Activated CD4-positive, alpha-beta T cell treated with anti-CD3 and anti-CD28 coated beads for 24 hours (primary cell): ENCODE measurements around the gene ESAM.
A peak's percentile ranks its signal among the peaks of the same experiment; 100 is the strongest.

ENCODE experiments used
- DNase-seq, 2 donors: peaks; one replicate each; pipeline ENCODE4 v3.0.0-alpha.2; 2020; ENCODE audit warnings: low read depth in 2 of 2

Gene ESAM

GRCh38 chr11:124762105-124762623 is at the start of gene ESAM:
ESAM (minus strand) TSS chr11:124762290; CDS start chr11:124762154, 136 bp downstream.
- DNase-seq: peak; percentile 51 to 57

GRCh38 chr11:124811399-124812125 is 49.5 kb upstream of the ESAM start:
- no peak for DNase-seq

- DNase-seq: no peak
Measured at GRCh38 chr11:124807660-124808270, 45.7 kb upstream of the ESAM start.

GRCh38 chr11:124807201-124807600 is 45.1 kb upstream of the ESAM start:
- DNase-seq: no peak

GRCh38 chr11:124804884-124805283 is 42.8 kb upstream of the ESAM start:
- DNase-seq: no peak

- no peak for DNase-seq
Measured at GRCh38 chr11:124801636-124802312, 39.7 kb upstream of the ESAM start.

- DNase-seq: no peak
Measured at GRCh38 chr11:124801014-124801413, 38.9 kb upstream of the ESAM start.

- peak; percentile 54 to 70 for DNase-seq
Measured at GRCh38 chr11:124800226-124800929, 38.3 kb upstream of the ESAM start, which contains the start of gene MSANTD2. MSANTD2 (minus strand) TSS chr11:124800406; CDS start chr11:124800380, 26 bp downstream.

- peak; percentile 10 to 30 for DNase-seq
Measured at GRCh38 chr11:124799348-124800225, 37.5 kb upstream of the ESAM start.

GRCh38 chr11:124798991-124799347 is 36.9 kb upstream of the ESAM start:
- no peak for DNase-seq

GRCh38 chr11:124796312-124796711 is 34.2 kb upstream of the ESAM start:
- no peak for DNase-seq

GRCh38 chr11:124793466-124794278 is 31.6 kb upstream of the ESAM start:
- peak in 1 of 2 donors; percentile 14 for DNase-seq

GRCh38 chr11:124791626-124792341 is 29.7 kb upstream of the ESAM start:
- DNase-seq: no peak

GRCh38 chr11:124788521-124788920 is 26.4 kb upstream of the ESAM start:
- no peak for DNase-seq

- no peak for DNase-seq
Measured at GRCh38 chr11:124784051-124784450, 22.0 kb upstream of the ESAM start.

- DNase-seq: no peak
Measured at GRCh38 chr11:124783002-124783401, 20.9 kb upstream of the ESAM start.

- no peak for DNase-seq
Measured at GRCh38 chr11:124779568-124779967, 17.5 kb upstream of the ESAM start.

GRCh38 chr11:124778281-124778680 is 16.2 kb upstream of the ESAM start:
- no peak for DNase-seq

GRCh38 chr11:124776865-124777645 is 15.0 kb upstream of the ESAM start:
- DNase-seq: no peak
